ENCODE data around the gene HEBP2.

GRCh38 chr6:138465007-138465645 is 61.1 kb downstream of the HEBP2 start:
- TF ChIP-seq, protein P1, sequence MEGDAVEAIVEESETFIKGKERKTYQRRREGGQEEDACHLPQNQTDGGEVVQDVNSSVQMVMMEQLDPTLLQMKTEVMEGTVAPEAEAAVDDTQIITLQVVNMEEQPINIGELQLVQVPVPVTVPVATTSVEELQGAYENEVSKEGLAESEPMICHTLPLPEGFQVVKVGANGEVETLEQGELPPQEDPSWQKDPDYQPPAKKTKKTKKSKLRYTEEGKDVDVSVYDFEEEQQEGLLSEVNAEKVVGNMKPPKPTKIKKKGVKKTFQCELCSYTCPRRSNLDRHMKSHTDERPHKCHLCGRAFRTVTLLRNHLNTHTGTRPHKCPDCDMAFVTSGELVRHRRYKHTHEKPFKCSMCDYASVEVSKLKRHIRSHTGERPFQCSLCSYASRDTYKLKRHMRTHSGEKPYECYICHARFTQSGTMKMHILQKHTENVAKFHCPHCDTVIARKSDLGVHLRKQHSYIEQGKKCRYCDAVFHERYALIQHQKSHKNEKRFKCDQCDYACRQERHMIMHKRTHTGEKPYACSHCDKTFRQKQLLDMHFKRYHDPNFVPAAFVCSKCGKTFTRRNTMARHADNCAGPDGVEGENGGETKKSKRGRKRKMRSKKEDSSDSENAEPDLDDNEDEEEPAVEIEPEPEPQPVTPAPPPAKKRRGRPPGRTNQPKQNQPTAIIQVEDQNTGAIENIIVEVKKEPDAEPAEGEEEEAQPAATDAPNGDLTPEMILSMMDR (IDR thresholded peaks at IDR 0.05): no peak
- TF ChIP-seq POLR2A (IDR thresholded peaks at IDR 0.05): no peak

Data from thyroid gland (tissue), 4 donors.